ENCODE results near the gene LEKR1. TPM values are rescaled to one million over a fixed set of nuclear protein-coding genes. Genes with fewer than 3 reads are reported as not detected.

The LEKR1 gene
- total and polyA plus RNA-seq, 9 of the 15 experiments (the other 6 are each of a cell fraction or from before 2014, with no cell fraction given), result 0.76 to 1.8 (median 1.2) TPM

DNA sequence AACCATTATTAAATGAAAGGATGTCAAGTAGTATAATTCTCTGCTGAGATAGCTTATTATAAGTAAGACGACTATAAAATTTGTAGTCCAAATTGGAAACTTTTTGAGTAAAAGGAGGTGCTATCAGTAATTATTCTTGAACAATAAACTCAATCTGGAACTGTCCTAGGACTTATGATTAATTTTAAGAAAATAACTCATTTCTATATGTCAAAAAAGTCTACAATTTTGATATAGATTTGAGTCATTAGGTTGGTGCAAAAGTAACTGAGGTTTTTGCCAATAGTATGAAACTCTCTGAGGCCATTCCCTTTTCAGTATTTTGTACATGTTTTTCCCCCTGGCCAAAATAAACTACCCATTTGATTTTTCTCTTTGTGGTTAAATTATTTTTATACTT lies 41.0 kb downstream of the LEKR1 start:
- Histone ChIP-seq H3K4me3 (no peak overlapping the region), H3K4me2 (ENCODE audit: insufficient read depth, low read length) (no peak overlapping the region), H3K79me2 (ENCODE audit: control insufficient read depth, insufficient read depth, low read length) (no peaks in the 10 kb centered on the region), H3K27ac (ENCODE audit: extremely low read depth, low read depth, low read length) (no peak overlapping the region), H3K27me3 (ENCODE audit: control insufficient read depth in 2 of 2, insufficient read depth in 2 of 2, low read length in 2 of 2) (no peaks in the 10 kb centered on the region), H3K9ac (ENCODE audit: insufficient read depth in 1 of 2, low read depth in 2 of 2, low read length in 2 of 2) (no peak overlapping the region), H4K20me1 (replicated peaks; ENCODE audit: control insufficient read depth, insufficient read depth, low read length) (no peaks in the 10 kb centered on the region), H3K9me1 (ENCODE audit: control insufficient read depth, insufficient read depth, low read length) (no peaks in the 10 kb centered on the region), H2AFZ (ENCODE audit: low read depth, low read length) (no peak overlapping the region), H3K9me3 (replicated peaks; ENCODE audit: control insufficient read depth, insufficient read depth, low read depth, low read length) (0 out of 2 replicates have a peak, but pooled peaks cover 1% of the 10 kb centered on the region), H3K36me3 (ENCODE audit: control insufficient read depth, insufficient read depth, low read length) (no peaks in the 10 kb centered on the region), H3K4me1 (replicated peaks in 1 of 2; ENCODE audit: control insufficient read depth in 2 of 2, insufficient read depth in 2 of 2, low read length in 2 of 2) (no peaks in the 10 kb centered on the region)
- ChIA-PET CTCF (ENCODE audit: low intra/inter-chr PET ratio) (no interaction called here), POLR2A (no interaction called here)
- no peak for TF ChIP-seq MLX (CRISPR knock-in tag; conservative IDR thresholded peaks at IDR 0.05)
- TF ChIP-seq LEF1 (IDR thresholded peaks at IDR 0.05), result no peak
- DNase-seq (ENCODE audit: extremely low read depth in 1 of 4, low spot score in 3 of 4), result no peak
- BruUV-seq (replicated peaks), result no TSS peak
- in situ Hi-C loops (cut with MboI) (no loop called here), intact Hi-C loops (cut with micrococcal nuclease) (no loop called here)
- ATAC-seq, result no peak
- FAIRE-seq, result no peak
- 0% methylated on average over 1 of the region's 1 CpG for WGBS (ENCODE audit: insufficient coverage, low coverage, missing lambda C conversion rate)

GRCh38 chr3:156867920-156868319 lies 41.8 kb downstream of the LEKR1 start:
- CTCF ChIA-PET (ENCODE audit: low intra/inter-chr PET ratio), result no interaction called here
- Histone ChIP-seq H3K4me2 (ENCODE audit: insufficient read depth, low read length) (no peak overlapping the region), H3K9me3 (replicated peaks; ENCODE audit: control insufficient read depth, insufficient read depth, low read depth, low read length) (0 out of 2 replicates have a peak, but pooled peaks cover 1% of the 10 kb centered on the region), H3K9me1 (ENCODE audit: control insufficient read depth, insufficient read depth, low read length) (no peaks in the 10 kb centered on the region), H3K4me3 (no peak overlapping the region), H3K4me1 (replicated peaks in 1 of 2; ENCODE audit: control insufficient read depth in 2 of 2, insufficient read depth in 2 of 2, low read length in 2 of 2) (no peaks in the 10 kb centered on the region), H4K20me1 (replicated peaks; ENCODE audit: control insufficient read depth, insufficient read depth, low read length) (no peaks in the 10 kb centered on the region), H2AFZ (ENCODE audit: low read depth, low read length) (no peak overlapping the region), H3K27ac (ENCODE audit: extremely low read depth, low read depth, low read length) (no peak overlapping the region), H3K36me3 (ENCODE audit: control insufficient read depth, insufficient read depth, low read length) (no peaks in the 10 kb centered on the region), H3K79me2 (ENCODE audit: control insufficient read depth, insufficient read depth, low read length) (no peaks in the 10 kb centered on the region), H3K27me3 (ENCODE audit: control insufficient read depth in 2 of 2, insufficient read depth in 2 of 2, low read length in 2 of 2) (no peaks in the 10 kb centered on the region), H3K9ac (ENCODE audit: insufficient read depth in 1 of 2, low read depth in 2 of 2, low read length in 2 of 2) (no peak overlapping the region)
- intact Hi-C loops (cut with micrococcal nuclease) (no loop called here), in situ Hi-C loops (cut with MboI) (no loop called here)
- DNase-seq (ENCODE audit: extremely low read depth in 1 of 4, low spot score in 3 of 4), result no peak
- no peak for TF ChIP-seq VEZF1 (CRISPR knock-in tag; IDR thresholded peaks at IDR 0.05)
- TF ChIP-seq ARHGAP35 (IDR thresholded peaks at IDR 0.05; ENCODE audit: partially characterized antibody), result no peak
- TF ChIP-seq TRIM24 (IDR thresholded peaks at IDR 0.05), result no peak
- no peak for TF ChIP-seq PRMT5 (CRISPR knock-in tag; IDR thresholded peaks at IDR 0.05)
- no peak for TF ChIP-seq HNRNPLL (IDR thresholded peaks at IDR 0.05; ENCODE audit: low read depth, low read length, poor library complexity, severe bottlenecking)
- no peak for TF ChIP-seq SAP30 (IDR thresholded peaks at IDR 0.05; ENCODE audit: borderline replicate concordance, insufficient read depth, low read depth, low read length, poor library complexity, severe bottlenecking)
- no peak for TF ChIP-seq E2F6 (IDR thresholded peaks at IDR 0.05; ENCODE audit: borderline replicate concordance in 1 of 2, extremely low read depth in 1 of 2, insufficient read depth in 1 of 2, insufficient read length in 1 of 2, low read depth in 1 of 2, low read length in 1 of 2, poor library complexity in 1 of 2, severe bottlenecking in 1 of 2)
- TF ChIP-seq KDM2B (CRISPR knock-in tag; IDR thresholded peaks at IDR 0.05), result no peak
- no peak for FAIRE-seq
- no peak for ATAC-seq
- BruUV-seq (replicated peaks), result no TSS peak
- WGBS (ENCODE audit: insufficient coverage, low coverage, missing lambda C conversion rate), result 6% methylated on average over 3 of the region's 3 CpGs
- POLR2A ChIA-PET, result no interaction called here

All from K562 (cell line).